OCI-LY3 (cell line): ENCODE results near the gene ABTB2.

Experiments used
- EZH2phosphoT487 ChIP-seq: fragments of 200-600 bp; shearing (Covaris generic); IDR thresholded peaks from 2 replicates; pipeline ENCODE4 v1.6.1; 2018; ENCODE audit warnings: antibody characterized with exemption, mixed run types, low read depth
- TF ChIP-seq, protein P1 (sequence below): fragments of 200-600, 300-600 bp; sonication (generic); IDR thresholded peaks from 2 replicates; pipeline ENCODE4 v1.5.1; 2014; ENCODE audit warnings: antibody characterized with exemption, low read length, low read depth

DNA sequence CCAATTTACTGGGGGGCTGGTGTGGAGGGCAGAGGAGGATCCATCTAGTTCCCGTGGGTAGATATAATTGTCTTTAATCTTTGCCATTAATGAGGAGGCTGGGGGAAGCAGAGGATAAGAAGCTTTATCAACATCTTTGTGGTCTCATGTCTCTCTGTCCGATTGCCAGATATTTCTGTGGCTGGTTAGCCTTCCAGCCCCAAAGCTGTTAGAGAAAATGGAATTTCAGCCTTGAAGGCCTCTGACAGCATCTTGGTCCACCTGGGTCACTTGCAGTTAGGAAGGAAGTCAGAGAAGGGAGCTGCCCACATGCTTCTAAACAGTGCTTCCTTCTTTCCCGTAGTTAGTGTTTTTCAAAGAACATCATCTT lies 56.9 kb downstream of the ABTB2 start:
- TF ChIP-seq, protein P1, sequence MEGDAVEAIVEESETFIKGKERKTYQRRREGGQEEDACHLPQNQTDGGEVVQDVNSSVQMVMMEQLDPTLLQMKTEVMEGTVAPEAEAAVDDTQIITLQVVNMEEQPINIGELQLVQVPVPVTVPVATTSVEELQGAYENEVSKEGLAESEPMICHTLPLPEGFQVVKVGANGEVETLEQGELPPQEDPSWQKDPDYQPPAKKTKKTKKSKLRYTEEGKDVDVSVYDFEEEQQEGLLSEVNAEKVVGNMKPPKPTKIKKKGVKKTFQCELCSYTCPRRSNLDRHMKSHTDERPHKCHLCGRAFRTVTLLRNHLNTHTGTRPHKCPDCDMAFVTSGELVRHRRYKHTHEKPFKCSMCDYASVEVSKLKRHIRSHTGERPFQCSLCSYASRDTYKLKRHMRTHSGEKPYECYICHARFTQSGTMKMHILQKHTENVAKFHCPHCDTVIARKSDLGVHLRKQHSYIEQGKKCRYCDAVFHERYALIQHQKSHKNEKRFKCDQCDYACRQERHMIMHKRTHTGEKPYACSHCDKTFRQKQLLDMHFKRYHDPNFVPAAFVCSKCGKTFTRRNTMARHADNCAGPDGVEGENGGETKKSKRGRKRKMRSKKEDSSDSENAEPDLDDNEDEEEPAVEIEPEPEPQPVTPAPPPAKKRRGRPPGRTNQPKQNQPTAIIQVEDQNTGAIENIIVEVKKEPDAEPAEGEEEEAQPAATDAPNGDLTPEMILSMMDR, result no peak
- TF ChIP-seq EZH2phosphoT487, result no peak
